Activated naive CD4-positive, alpha-beta T cell treated with anti-CD3 and anti-CD28 coated beads, Interleukin-2, amount 10 ng/mL, durations not matched to agents 7 days and 5 days (primary cell): ENCODE measurements around the gene CDK5RAP1.
"Not testable (repeated sequence)": the region's sequence is repeated elsewhere in the genome, so short reads cannot be mapped to it uniquely, and the experiment has no call there.

Experiments used
- CTCF ChIA-PET: fragments of 350-600 bp; sonication (Branson Sonifier 250); formaldehyde crosslinking; loops from one replicate; lab custom pipeline; 2021; ENCODE audit warnings: antibody characterized with exemption; lab: Charles Lee
- DNase-seq: peaks from one replicate; pipeline ENCODE4 v3.0.0-alpha.2; 2020
- H3K27ac Mint-ChIP-seq: one replicate; pipeline ENCODE4 v1.8.0; 2021; ENCODE audit warnings: mild to moderate bottlenecking, moderate library complexity, mixed read lengths
- H3K27me3 Mint-ChIP-seq: one replicate; pipeline ENCODE4 v1.8.0; 2021; ENCODE audit warnings: mild to moderate bottlenecking, mixed read lengths
- H3K36me3 Mint-ChIP-seq: one replicate; pipeline ENCODE4 v1.8.0; 2021; ENCODE audit warnings: mixed read lengths
- H3K4me1 Mint-ChIP-seq: one replicate; pipeline ENCODE4 v1.8.0; 2021; ENCODE audit warnings: mixed read lengths
- H3K4me3 Mint-ChIP-seq: one replicate; pipeline ENCODE4 v1.8.0; 2021; ENCODE audit warnings: mild to moderate bottlenecking, moderate library complexity, mixed read lengths
- H3K9me3 Mint-ChIP-seq: one replicate; pipeline ENCODE4 v1.8.0; 2021; ENCODE audit warnings: mixed read lengths

The CDK5RAP1 gene

DNA sequence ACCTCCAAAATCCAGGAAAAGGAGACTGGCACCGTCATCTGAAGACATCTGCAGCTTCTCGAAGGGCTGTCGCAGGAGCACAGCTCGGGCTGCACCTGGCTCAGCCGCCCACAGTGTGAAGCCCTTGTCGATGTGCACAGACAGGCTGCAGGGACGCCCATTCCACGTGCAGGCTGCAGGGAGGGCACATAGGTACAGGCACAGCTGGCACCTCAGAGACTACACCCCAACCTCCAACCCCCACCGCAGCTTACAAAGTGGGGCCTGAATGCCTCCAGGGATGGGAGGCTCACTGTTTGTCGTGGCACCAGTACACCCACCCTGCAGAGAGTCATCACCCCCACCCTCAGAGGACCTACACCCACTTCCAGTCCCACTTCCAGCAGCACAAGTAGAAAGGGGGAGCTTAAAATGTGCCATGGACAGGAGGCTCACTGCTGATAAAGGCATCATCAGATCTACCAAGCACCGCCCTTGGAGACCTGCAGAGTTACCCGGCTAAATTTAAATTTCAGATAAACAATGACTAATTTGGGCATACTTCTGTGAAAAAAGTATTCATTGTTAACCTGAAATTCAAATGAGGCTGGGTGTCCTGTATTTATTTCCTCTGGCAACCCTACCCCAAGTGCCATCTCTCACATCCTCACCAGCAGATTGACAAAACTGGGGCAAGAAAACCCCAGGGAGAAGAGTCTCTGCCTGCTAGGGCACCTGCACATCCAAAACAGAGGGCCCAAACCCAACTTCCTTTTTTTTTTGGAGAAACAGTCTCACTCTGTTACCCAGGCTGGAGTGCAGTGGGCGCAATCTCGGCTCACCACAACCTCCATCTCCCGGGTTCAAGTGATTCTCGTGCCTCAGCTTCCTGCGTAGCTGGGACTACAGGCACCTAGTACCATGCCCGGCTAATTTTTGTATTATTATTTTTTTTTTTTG is 7.7 kb upstream of the CDK5RAP1 start:
- no peak for DNase-seq
- Mint-ChIP-seq H3K9me3 (no peaks in the 10 kb centered on the region), H3K27ac (no peak overlapping the region), H3K4me3 (no peak overlapping the region), H3K36me3 (peaks cover 9% of the 10 kb centered on the region), H3K27me3 (no peaks in the 10 kb centered on the region), H3K4me1 (peaks cover 3% of the 10 kb centered on the region)
- CTCF ChIA-PET, result no interaction called here

DNA sequence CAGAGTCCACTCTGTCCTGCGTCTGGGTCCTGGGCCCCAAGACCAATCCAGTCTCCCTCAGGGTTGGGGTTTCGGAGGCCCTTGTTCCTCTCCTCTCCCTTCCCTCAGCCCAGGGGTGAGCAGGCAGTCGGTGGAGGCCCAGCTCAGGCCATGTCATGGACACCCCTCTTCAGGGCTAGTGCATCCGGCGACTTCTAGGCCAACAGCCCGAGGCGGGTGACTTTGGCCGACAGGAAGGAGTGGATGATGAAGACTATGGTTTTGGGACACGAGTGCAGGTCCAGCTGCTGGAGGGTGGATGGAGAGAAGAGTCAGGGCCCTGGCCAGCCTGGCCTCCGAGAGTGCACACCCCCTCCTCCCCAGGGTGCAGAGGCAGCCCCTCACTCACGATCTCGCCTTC is 7.0 kb upstream of the CDK5RAP1 start:
- DNase-seq, result no peak
- Mint-ChIP-seq H3K27ac (no peak overlapping the region), H3K27me3 (no peaks in the 10 kb centered on the region), H3K4me3 (no peak overlapping the region), H3K36me3 (peaks cover 9% of the 10 kb centered on the region), H3K4me1 (peaks cover 5% of the 10 kb centered on the region), H3K9me3 (no peaks in the 10 kb centered on the region)
- CTCF ChIA-PET, result no interaction called here

DNA sequence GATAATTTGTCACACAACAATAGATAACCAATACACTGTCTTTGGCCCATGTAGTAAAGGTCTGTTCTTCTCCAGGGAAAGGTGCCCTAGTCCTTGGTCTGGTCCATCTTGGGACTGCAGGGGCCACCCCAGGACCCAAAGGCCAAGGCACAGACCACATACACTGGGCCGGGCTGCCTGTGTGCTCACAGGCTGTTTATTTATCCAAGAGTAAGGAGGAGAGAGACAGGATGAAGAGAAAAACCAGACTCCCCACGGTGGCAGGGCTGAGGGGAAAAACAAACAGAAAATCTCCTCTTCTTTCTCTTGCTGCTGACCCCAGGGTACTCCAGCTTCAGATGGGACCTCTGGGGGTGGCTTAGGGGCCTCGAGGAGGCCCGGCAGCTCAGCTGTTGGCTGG is 6.5 kb upstream of the CDK5RAP1 start:
- no peaks in the 10 kb centered on the region for H3K27me3 Mint-ChIP-seq
- H3K36me3 Mint-ChIP-seq, result peaks cover 9% of the 10 kb centered on the region
- peaks cover 5% of the 10 kb centered on the region for H3K4me1 Mint-ChIP-seq
- no peak for DNase-seq
- H3K9me3 Mint-ChIP-seq, result no peaks in the 10 kb centered on the region
- H3K27ac Mint-ChIP-seq, result peak overlapping the region; percentile 66
- H3K4me3 Mint-ChIP-seq, result no peak overlapping the region
- CTCF ChIA-PET, result no interaction called here

GRCh38 chr20:33407251-33407650 is 5.9 kb upstream of the CDK5RAP1 start:
- H3K27me3 Mint-ChIP-seq, result no peaks in the 10 kb centered on the region
- H3K36me3 Mint-ChIP-seq, result peaks cover 9% of the 10 kb centered on the region
- H3K9me3 Mint-ChIP-seq, result no peaks in the 10 kb centered on the region
- peaks cover 11% of the 10 kb centered on the region for H3K4me1 Mint-ChIP-seq
- H3K4me3 Mint-ChIP-seq, result no peak overlapping the region
- CTCF ChIA-PET, result no interaction called here
- H3K27ac Mint-ChIP-seq, result no peak overlapping the region
- no peak for DNase-seq

DNA sequence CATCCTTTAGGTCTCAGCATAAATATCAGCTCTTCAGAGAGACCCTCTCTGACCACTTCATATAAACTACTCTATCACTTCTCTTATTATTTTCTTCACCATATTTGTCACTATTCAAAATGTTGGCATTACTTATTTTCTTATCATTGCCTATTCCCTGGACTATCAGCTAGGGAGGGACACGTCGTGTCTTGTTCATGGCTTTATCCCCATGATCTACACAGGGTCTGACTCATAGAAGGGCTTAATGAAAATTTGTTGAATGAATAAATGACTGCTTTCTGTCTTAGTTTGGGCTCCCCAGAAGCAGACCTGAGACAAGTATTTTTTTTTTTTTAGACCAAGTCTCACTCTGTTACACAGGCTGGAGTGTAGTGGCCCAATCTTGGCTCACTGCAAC is 3.0 kb upstream of the CDK5RAP1 start:
- peaks cover 36% of the 10 kb centered on the region for H3K4me1 Mint-ChIP-seq
- no peak overlapping the region for H3K27ac Mint-ChIP-seq
- no peak overlapping the region for H3K4me3 Mint-ChIP-seq
- no peak for DNase-seq
- peaks cover 9% of the 10 kb centered on the region for H3K36me3 Mint-ChIP-seq
- CTCF ChIA-PET, result no interaction called here
- no peaks in the 10 kb centered on the region for H3K27me3 Mint-ChIP-seq
- H3K9me3 Mint-ChIP-seq, result no peaks in the 10 kb centered on the region

DNA sequence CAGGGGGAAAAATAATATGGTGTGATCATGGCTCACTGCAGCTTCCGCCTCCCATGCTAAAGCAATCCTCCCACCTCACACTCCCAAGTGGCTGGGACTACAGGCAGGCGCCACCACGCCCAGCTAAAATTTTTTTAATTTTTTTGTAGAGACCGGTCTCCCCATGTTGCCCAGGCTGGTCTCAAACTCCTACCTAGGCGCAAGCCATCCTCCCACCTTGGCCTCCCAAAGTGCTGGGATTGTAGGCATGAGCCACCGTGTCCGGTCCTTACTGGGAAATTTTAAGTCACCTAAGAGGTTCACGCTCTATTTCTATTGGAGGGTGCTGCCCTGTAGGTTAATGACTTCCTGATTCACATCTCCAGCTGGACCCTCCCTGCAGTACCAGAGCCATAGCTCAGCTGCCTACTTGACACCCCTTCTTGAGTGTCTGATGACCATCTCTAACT is 626 bp upstream of the CDK5RAP1 start:
- CTCF ChIA-PET, result interaction anchor here (0.7 to 2.1 kb wide), 4 partner anchors 10 to 266 kb away, joined by 3 to 9 read pairs (median 4); no protein-coding TSS in a partner anchor
- Mint-ChIP-seq H3K27me3 (no peaks in the 10 kb centered on the region), H3K27ac (peak overlapping the region; percentile 81), H3K9me3 (no peaks in the 10 kb centered on the region), H3K36me3 (no peaks in the 10 kb centered on the region), H3K4me3 (peak overlapping the region; percentile 87), H3K4me1 (peaks cover 39% of the 10 kb centered on the region)
- DNase-seq, result peak; percentile 26

DNA sequence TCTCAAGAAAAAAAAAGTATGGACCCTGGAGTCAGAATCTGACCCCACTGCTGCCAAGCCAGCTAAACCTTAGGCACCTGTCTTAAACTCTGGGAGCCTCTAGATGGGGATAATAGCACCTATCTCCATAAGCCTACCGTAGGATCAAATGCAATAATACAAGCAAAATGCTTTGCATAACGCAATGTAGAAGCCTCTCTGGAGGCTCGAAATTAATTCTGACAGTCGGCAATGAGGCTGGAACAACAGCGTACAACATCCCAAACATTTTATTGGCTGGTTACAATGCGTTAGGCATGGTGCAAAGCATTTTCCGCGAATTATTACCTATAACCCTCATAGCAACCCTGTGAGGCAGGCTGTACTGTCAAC is 521 bp downstream of the CDK5RAP1 start:
- CTCF ChIA-PET, result interaction anchor here (0.6 to 2.1 kb wide), 7 partner anchors 11 to 639 kb away, joined by 3 to 9 read pairs (median 4); no protein-coding TSS in a partner anchor
- no peaks in the 10 kb centered on the region for H3K27me3 Mint-ChIP-seq
- DNase-seq, result no peak
- peak overlapping the region; percentile 81 for H3K27ac Mint-ChIP-seq
- H3K36me3 Mint-ChIP-seq, result peaks cover under 1% of the 10 kb centered on the region
- H3K9me3 Mint-ChIP-seq, result no peaks in the 10 kb centered on the region
- H3K4me1 Mint-ChIP-seq, result peaks cover 39% of the 10 kb centered on the region
- H3K4me3 Mint-ChIP-seq, result peak overlapping the region; percentile 87

GRCh38 chr20:33399924-33400323 is 1.4 kb downstream of the CDK5RAP1 start:
- H3K36me3 Mint-ChIP-seq, result peaks cover 2% of the 10 kb centered on the region
- H3K4me3 Mint-ChIP-seq, result peak overlapping the region; percentile 87
- H3K27me3 Mint-ChIP-seq, result no peaks in the 10 kb centered on the region
- no peak overlapping the region for H3K27ac Mint-ChIP-seq
- H3K4me1 Mint-ChIP-seq, result peaks cover 39% of the 10 kb centered on the region
- no peaks in the 10 kb centered on the region for H3K9me3 Mint-ChIP-seq
- CTCF ChIA-PET, result interaction anchor here (0.7 to 2.1 kb wide), 6 partner anchors 12 to 268 kb away, joined by 3 to 9 read pairs (median 4); no protein-coding TSS in a partner anchor
- no peak for DNase-seq

GRCh38 chr20:33394718-33395117 is 6.6 kb downstream of the CDK5RAP1 start:
- Mint-ChIP-seq H3K27ac (no peak overlapping the region), H3K27me3 (no peaks in the 10 kb centered on the region), H3K4me3 (no peak overlapping the region), H3K36me3 (peaks cover 34% of the 10 kb centered on the region), H3K9me3 (no peaks in the 10 kb centered on the region), H3K4me1 (peaks cover 8% of the 10 kb centered on the region)
- CTCF ChIA-PET, result no interaction called here
- no peak for DNase-seq

DNA sequence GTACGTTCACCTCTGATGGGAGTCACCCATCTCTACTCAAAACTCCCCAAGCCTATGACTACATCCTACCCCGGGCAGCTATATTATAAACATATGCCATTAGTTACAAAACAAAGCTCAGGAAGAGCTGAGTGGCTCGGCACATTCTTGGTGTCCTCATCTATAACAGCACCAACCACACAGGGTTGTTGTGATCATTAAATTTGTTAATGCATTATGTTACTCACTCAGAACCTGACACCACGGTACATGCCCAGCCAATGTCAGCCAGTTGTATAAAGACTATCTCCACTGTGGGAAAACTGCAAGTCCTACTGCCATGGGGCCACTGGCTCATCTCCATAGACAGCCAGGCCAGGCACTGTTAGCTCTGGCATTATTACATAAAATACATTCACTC is 7.7 kb downstream of the CDK5RAP1 start:
- DNase-seq, result no peak
- Mint-ChIP-seq H3K9me3 (no peaks in the 10 kb centered on the region), H3K27ac (no peak overlapping the region), H3K4me1 (peaks cover 2% of the 10 kb centered on the region), H3K36me3 (peaks cover 36% of the 10 kb centered on the region), H3K4me3 (no peak overlapping the region), H3K27me3 (no peaks in the 10 kb centered on the region)
- CTCF ChIA-PET, result no interaction called here

GRCh38 chr20:33391722-33392415 is 9.4 kb downstream of the CDK5RAP1 start:
- no peaks in the 10 kb centered on the region for H3K4me1 Mint-ChIP-seq
- H3K9me3 Mint-ChIP-seq, result no peaks in the 10 kb centered on the region
- no peak overlapping the region for H3K4me3 Mint-ChIP-seq
- no peak overlapping the region for H3K27ac Mint-ChIP-seq
- no peak for DNase-seq
- H3K27me3 Mint-ChIP-seq, result no peaks in the 10 kb centered on the region
- CTCF ChIA-PET, result no interaction called here
- peaks cover 42% of the 10 kb centered on the region for H3K36me3 Mint-ChIP-seq

DNA sequence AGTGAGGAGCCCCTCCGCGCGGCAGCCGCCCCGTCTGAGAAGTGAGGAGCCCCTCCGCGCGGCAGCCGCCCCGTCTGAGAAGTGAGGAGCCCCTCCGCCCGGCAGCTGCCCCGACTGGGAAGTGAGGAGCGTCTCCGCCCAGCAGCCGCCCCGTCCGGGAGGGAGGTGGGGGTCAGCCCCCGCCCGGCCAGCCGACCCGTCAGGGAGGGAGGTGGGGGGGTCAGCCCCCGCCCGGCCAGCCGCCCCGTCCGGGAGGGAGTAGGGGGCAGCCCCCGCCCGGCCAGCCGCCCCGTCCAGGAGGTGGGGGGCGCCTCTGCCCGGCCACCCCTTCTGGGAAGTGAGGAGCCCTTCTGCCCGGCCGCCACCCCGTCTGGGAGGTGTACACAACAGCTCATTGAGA is 12.0 kb downstream of the CDK5RAP1 start:
- H3K36me3 Mint-ChIP-seq, result peaks cover 48% of the 10 kb centered on the region
- H3K9me3 Mint-ChIP-seq, DNase-seq, H3K4me3 Mint-ChIP-seq, H3K4me1 Mint-ChIP-seq, CTCF ChIA-PET, H3K27me3 Mint-ChIP-seq, H3K27ac Mint-ChIP-seq: not testable (repeated sequence)

DNA sequence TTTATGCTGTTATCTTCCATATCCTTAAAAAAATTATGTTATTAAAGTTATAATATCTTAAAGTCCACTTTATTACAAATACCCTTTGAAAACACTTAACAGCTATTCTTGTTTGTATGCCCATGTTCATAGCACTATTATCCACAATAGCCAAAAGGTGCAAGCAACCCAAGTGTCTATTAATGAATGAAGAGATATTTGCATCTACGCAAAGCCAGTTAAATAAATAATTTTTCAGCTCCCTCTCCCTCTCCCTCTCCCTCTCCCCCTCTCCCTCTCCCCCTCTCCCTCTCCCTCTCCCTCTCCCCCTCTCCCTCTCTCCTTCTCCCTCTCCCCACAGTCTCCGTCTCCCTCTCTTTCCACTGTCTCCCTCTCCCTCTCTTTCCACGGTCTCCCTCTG is 13.1 kb downstream of the CDK5RAP1 start:
- H3K4me1 Mint-ChIP-seq, result no peaks in the 10 kb centered on the region
- H3K36me3 Mint-ChIP-seq, result peaks cover 44% of the 10 kb centered on the region
- DNase-seq, result no peak
- H3K4me3 Mint-ChIP-seq, result no peak overlapping the region
- no peak overlapping the region for H3K27ac Mint-ChIP-seq
- CTCF ChIA-PET, result no interaction called here
- H3K9me3 Mint-ChIP-seq, result no peaks in the 10 kb centered on the region
- no peaks in the 10 kb centered on the region for H3K27me3 Mint-ChIP-seq

DNA sequence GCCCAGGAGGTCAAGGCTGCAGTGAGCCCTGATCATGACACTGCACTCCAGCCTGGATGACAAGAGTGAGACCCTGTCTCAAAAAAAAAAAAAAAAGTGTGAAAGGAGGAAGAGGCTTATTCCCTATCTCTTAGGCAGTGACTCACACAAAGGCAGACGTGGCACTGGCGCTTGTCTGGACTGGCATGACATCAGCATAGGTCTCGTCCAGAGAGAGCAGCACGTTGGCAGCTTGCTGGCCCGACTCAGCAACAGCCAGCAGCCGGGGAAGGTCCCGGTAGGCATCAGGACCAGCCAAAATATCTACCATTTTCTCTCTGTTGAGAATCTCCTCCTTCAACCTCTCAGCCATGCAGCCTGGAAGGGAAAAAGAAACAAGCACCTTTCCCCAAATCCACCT is 14.1 kb downstream of the CDK5RAP1 start:
- Mint-ChIP-seq H3K9me3 (no peaks in the 10 kb centered on the region), H3K36me3 (peaks cover 41% of the 10 kb centered on the region), H3K27me3 (no peaks in the 10 kb centered on the region), H3K27ac (no peak overlapping the region), H3K4me1 (no peaks in the 10 kb centered on the region), H3K4me3 (no peak overlapping the region)
- no peak for DNase-seq
- CTCF ChIA-PET, result no interaction called here
